CD14-positive monocyte (primary cell): Measurements from ENCODE around the gene ELMO1. TPM values are rescaled to one million over a fixed set of nuclear protein-coding genes. Genes with fewer than 3 reads are reported as not detected.

Source experiments
- DNase-seq, 3 donors: peaks; one replicate each; pipeline ENCODE4 v3.0.0-alpha.2; 2011 to 2022
- H2AFZ ChIP-seq: 2 replicates; pipeline ENCODE4 v1.6.0; 2012; ENCODE audit warnings: mild to moderate bottlenecking, low read depth, low read length, inconsistent platforms; ENCODE audit not compliant: insufficient read depth, poor library complexity, severe bottlenecking
- H3K27ac ChIP-seq, 2 donors: 1 replicate in 1 of 2; 2 replicates in 1 of 2; pipeline ENCODE4 v1.5.1; 2012 to 2013; ENCODE audit warnings: low read length in 2 of 2, control low read depth in 1 of 2, inconsistent platforms in 1 of 2, low read depth in 1 of 2, mild to moderate bottlenecking in 1 of 2
- H3K27me3 ChIP-seq, 2 donors: one replicate each; pipeline versions ENCODE4 v1.6.0 to v1.6.1; 2011 to 2013; ENCODE audit warnings: low read length in 2 of 2; ENCODE audit not compliant: control insufficient read depth in 2 of 2, insufficient read depth in 2 of 2
- H3K36me3 ChIP-seq, 2 donors: replicated peaks in 1 of 2; 1 replicate in 1 of 2; 2 replicates in 1 of 2; pipeline versions ENCODE4 v1.5.1 to v1.6.1; 2012 to 2013; ENCODE audit warnings: low read length in 2 of 2, control low read depth in 1 of 2, inconsistent platforms in 1 of 2, mild to moderate bottlenecking in 1 of 2; ENCODE audit not compliant: insufficient read depth in 2 of 2, control insufficient read depth in 1 of 2
- H3K4me1 ChIP-seq, 2 donors: 1 replicate in 1 of 2; 2 replicates in 1 of 2; pipeline versions ENCODE4 v1.5.1 to v1.6.1; 2012 to 2013; ENCODE audit warnings: low read length in 2 of 2, control low read depth in 1 of 2, inconsistent platforms in 1 of 2, mild to moderate bottlenecking in 1 of 2, moderate library complexity in 1 of 2; ENCODE audit not compliant: insufficient read depth in 2 of 2, control insufficient read depth in 1 of 2
- H3K4me2 ChIP-seq: replicated peaks from 2 replicates; pipeline ENCODE3; 2012; ENCODE audit warnings: low read length, moderate library complexity, mild to moderate bottlenecking; ENCODE audit not compliant: poor library complexity, severe bottlenecking; ENCODE audit errors: extremely low read depth
- H3K4me3 ChIP-seq, 3 experiments: fragments of 200-600 bp in 1 of 3; sonication (generic) in 1 of 3; replicated peaks in 1 of 3; 1 replicate in 2 of 3; 2 replicates in 1 of 3; pipeline ENCODE4 v1.5.1; 2011 to 2013; ENCODE audit warnings: low read length in 3 of 3, mild to moderate bottlenecking in 3 of 3, control low read depth in 2 of 3, low read depth in 2 of 3, inconsistent platforms in 1 of 3, moderate library complexity in 1 of 3
- H3K79me2 ChIP-seq: 2 replicates; pipeline ENCODE4 v1.6.0; 2012; ENCODE audit warnings: mild to moderate bottlenecking, control low read depth, inconsistent platforms, low read length, moderate library complexity; ENCODE audit not compliant: insufficient read depth
- H3K9ac ChIP-seq: 2 replicates; pipeline ENCODE4 v1.6.0; 2017; ENCODE audit warnings: low read length, mild to moderate bottlenecking; ENCODE audit not compliant: insufficient read depth, poor library complexity, severe bottlenecking
- H3K9me3 ChIP-seq, 2 donors: replicated peaks in 1 of 2; 1 replicate in 1 of 2; 2 replicates in 1 of 2; pipeline versions ENCODE4 v1.5.1 to v1.6.1; 2012 to 2013; ENCODE audit warnings: low read length in 2 of 2, control low read depth in 1 of 2; ENCODE audit not compliant: control insufficient read depth in 1 of 2, insufficient read depth in 1 of 2
- H4K20me1 ChIP-seq: 2 replicates; pipeline ENCODE4 v1.6.0; 2012; ENCODE audit warnings: mild to moderate bottlenecking, low read length, control low read depth, moderate library complexity; ENCODE audit not compliant: insufficient read depth
- H3K27ac Mint-ChIP-seq, 7 donors: one replicate each; pipeline ENCODE4 v1.8.0; 2020; ENCODE audit warnings: mild to moderate bottlenecking in 7 of 7, mixed read lengths in 7 of 7, moderate library complexity in 6 of 7, inconsistent platforms in 2 of 7
- H3K27me3 Mint-ChIP-seq, 3 donors: one replicate each; pipeline ENCODE4 v1.8.0; 2021 to 2022; ENCODE audit warnings: low read depth in 3 of 3, mild to moderate bottlenecking in 3 of 3, mixed read lengths in 3 of 3, moderate library complexity in 3 of 3, inconsistent platforms in 1 of 3
- H3K36me3 Mint-ChIP-seq, 2 donors: one replicate each; pipeline ENCODE4 v1.8.0; 2020; ENCODE audit warnings: mixed read lengths in 2 of 2, inconsistent platforms in 1 of 2, mild to moderate bottlenecking in 1 of 2
- H3K4me1 Mint-ChIP-seq: one replicate; pipeline ENCODE4 v1.8.0; 2020; ENCODE audit warnings: mild to moderate bottlenecking, mixed read lengths
- H3K4me3 Mint-ChIP-seq, 2 donors: one replicate each; pipeline ENCODE4 v1.8.0; 2020; ENCODE audit warnings: mild to moderate bottlenecking in 2 of 2, mixed read lengths in 2 of 2, moderate library complexity in 1 of 2
- H3K9me3 Mint-ChIP-seq, 7 donors: one replicate each; pipeline ENCODE4 v1.8.0; 2020 to 2022; ENCODE audit warnings: mixed read lengths in 7 of 7, mild to moderate bottlenecking in 6 of 7, moderate library complexity in 6 of 7, inconsistent platforms in 2 of 7
- WGBS: methylation state at CpG from one replicate; pipeline ENCODE4 v1.1.5; 2013; ENCODE audit warnings: missing lambda C conversion rate; ENCODE audit not compliant: insufficient coverage; 5-methylcytosine and 5-hydroxymethylcytosine counted together
- intact Hi-C, 2 donors: fragments of 100-400 bp; cut with micrococcal nuclease; formaldehyde crosslinking; loops; one replicate each; pipeline versions ENCODE4 v1.15.0 to v1.15.1; 2023
- polyA plus RNA-seq, 3 donors: library from polyadenylated mRNA; depleted of rRNA in 1 of 3; unstranded in 2 of 3; stranded (reverse) in 1 of 3; fragments of 300-500 nt in 2 of 3; fragments of >200 nt in 1 of 3; fragmentation: Illumina TruSeq in 2 of 3; gene quantifications; 1 replicate in 2 of 3; 2 replicates in 1 of 3; pipeline ENCODE4 v1.2.3, GENCODE V29; 2012 to 2021
- TF ChIP-seq, protein P1 (sequence below): fragments of 200-600 bp; IDR thresholded peaks from one replicate; pipeline ENCODE4 v1.8.0; 2022; ENCODE audit warnings: antibody characterized with exemption, mild to moderate bottlenecking

The ELMO1 gene
- polyA plus RNA-seq, 3 donors = 46.6 to 50.2 (median 46.7) TPM

GRCh38 chr7:37482953-37483352 lies 34.3 kb upstream of the ELMO1 start:
- Histone ChIP-seq H3K27me3 (peaks cover 0 to 3% of the 10 kb centered on the region in 2 donors), H3K4me2 (no peak overlapping the region), H3K9ac (no peak overlapping the region), H3K27ac (no peak overlapping the region), H3K79me2 (no peaks in the 10 kb centered on the region), H3K4me1 (peaks cover 14 to 17% of the 10 kb centered on the region in 2 donors), H3K9me3 (peaks cover under 1 to 8% of the 10 kb centered on the region in 2 donors), H2AFZ (no peak overlapping the region), H4K20me1 (no peaks in the 10 kb centered on the region), H3K36me3 (no peaks in the 10 kb centered on the region), H3K4me3 (no peak overlapping the region)
- WGBS = 92% methylated on average over 2 of the region's 2 CpGs
- Mint-ChIP-seq H3K4me1 (peaks cover 19% of the 10 kb centered on the region), H3K27ac (no peak overlapping the region), H3K4me3 (no peak overlapping the region), H3K36me3 (peaks cover 0 to 3% of the 10 kb centered on the region in 2 donors), H3K27me3 (peaks cover 0 to 12% (median 2%) of the 10 kb centered on the region in 3 donors), H3K9me3 (peaks cover 2 to 12% (median 8%) of the 10 kb centered on the region in 7 donors)
- intact Hi-C loops = no loop called here
- TF ChIP-seq, protein P1, sequence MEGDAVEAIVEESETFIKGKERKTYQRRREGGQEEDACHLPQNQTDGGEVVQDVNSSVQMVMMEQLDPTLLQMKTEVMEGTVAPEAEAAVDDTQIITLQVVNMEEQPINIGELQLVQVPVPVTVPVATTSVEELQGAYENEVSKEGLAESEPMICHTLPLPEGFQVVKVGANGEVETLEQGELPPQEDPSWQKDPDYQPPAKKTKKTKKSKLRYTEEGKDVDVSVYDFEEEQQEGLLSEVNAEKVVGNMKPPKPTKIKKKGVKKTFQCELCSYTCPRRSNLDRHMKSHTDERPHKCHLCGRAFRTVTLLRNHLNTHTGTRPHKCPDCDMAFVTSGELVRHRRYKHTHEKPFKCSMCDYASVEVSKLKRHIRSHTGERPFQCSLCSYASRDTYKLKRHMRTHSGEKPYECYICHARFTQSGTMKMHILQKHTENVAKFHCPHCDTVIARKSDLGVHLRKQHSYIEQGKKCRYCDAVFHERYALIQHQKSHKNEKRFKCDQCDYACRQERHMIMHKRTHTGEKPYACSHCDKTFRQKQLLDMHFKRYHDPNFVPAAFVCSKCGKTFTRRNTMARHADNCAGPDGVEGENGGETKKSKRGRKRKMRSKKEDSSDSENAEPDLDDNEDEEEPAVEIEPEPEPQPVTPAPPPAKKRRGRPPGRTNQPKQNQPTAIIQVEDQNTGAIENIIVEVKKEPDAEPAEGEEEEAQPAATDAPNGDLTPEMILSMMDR = no peak
- no peak for DNase-seq

DNA sequence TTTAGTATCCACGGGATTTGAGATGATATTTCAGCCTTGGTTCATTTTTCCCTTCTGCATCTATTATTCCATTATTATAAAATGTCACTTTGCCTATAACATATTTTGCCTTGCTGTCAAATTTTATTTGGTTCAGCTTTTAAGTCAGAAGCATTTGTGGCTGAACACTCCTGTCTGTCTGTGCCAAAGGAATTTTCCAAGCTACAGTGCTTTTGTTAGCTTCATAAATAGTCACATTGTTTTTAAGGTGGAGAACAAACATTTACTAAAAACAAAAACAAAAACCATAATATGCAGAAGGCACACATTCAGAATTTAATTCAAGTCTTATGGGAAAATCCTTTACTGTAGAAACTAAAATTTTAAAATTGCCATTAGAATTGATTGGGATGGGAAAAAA lies 33.8 kb upstream of the ELMO1 start:
- no peak overlapping the region for H3K27ac ChIP-seq
- no peaks in the 10 kb centered on the region for H4K20me1 ChIP-seq
- Mint-ChIP-seq H3K4me1 (peaks cover 19% of the 10 kb centered on the region), H3K27ac (no peak overlapping the region), H3K27me3 (peaks cover 0 to 12% (median 2%) of the 10 kb centered on the region in 3 donors), H3K4me3 (no peak overlapping the region), H3K9me3 (peaks cover 2 to 8% (median 4%) of the 10 kb centered on the region in 7 donors), H3K36me3 (peaks cover 0 to 3% of the 10 kb centered on the region in 2 donors)
- 100% methylated on average over 1 of the region's 1 CpG for WGBS
- TF ChIP-seq, protein P1 = no peak
- H3K4me3 ChIP-seq = no peak overlapping the region
- H3K27me3 ChIP-seq = peaks cover 0 to 5% of the 10 kb centered on the region in 2 donors
- no peaks in the 10 kb centered on the region for H3K79me2 ChIP-seq
- no peak overlapping the region for H2AFZ ChIP-seq
- H3K4me2 ChIP-seq = no peak overlapping the region
- no peak for DNase-seq
- H3K4me1 ChIP-seq = peaks cover 14 to 17% of the 10 kb centered on the region in 2 donors
- H3K9me3 ChIP-seq = peaks cover 0 to 4% of the 10 kb centered on the region in 2 donors
- no peak overlapping the region for H3K9ac ChIP-seq
- intact Hi-C loops = no loop called here
- H3K36me3 ChIP-seq = no peaks in the 10 kb centered on the region
